ENCODE results near the gene RAET1L. TPM values are rescaled to one million over a fixed set of nuclear protein-coding genes. Genes with fewer than 3 reads are reported as not detected.

RAET1L gene
- total and polyA plus RNA-seq, 2 experiments from 2014 or later, result not detected

GRCh38 chr6:150029276-150029675 lies 3.9 kb upstream of the RAET1L start:
- Histone ChIP-seq H2AFZ (no peak overlapping the region), H3K4me1 (ENCODE audit: insufficient read depth) (peaks cover 10% of the 10 kb centered on the region), H3K79me2 (replicated peaks; ENCODE audit: insufficient read depth) (no peaks in the 10 kb centered on the region), H3K9me2 (ENCODE audit: insufficient read depth) (no peaks in the 10 kb centered on the region), H3K4me3 (no peak overlapping the region), H4K20me1 (replicated peaks; ENCODE audit: insufficient read depth) (no peaks in the 10 kb centered on the region), H3F3A (replicated peaks; ENCODE audit: low read depth) (no peaks in the 10 kb centered on the region), H3K4me2 (no peak overlapping the region), H3K27me3 (ENCODE audit: insufficient read depth) (peaks cover 67% of the 10 kb centered on the region), H3K27ac (ENCODE audit: low read depth) (no peak overlapping the region), H3K36me3 (ENCODE audit: insufficient read depth) (no peaks in the 10 kb centered on the region)
- no peak overlapping the region for H3K27ac Mint-ChIP-seq
- ATAC-seq (no peak), DNase-seq (ENCODE audit: low spot score) (no peak)
- peaks cover 9% of the 10 kb centered on the region; the same call in 2 of the 3 replicates for H3K4me1 Mint-ChIP-seq
- H3K4me3 Mint-ChIP-seq, result no peak overlapping the region
- no peaks in the 10 kb centered on the region for H3K9me3 Mint-ChIP-seq
- no peaks in the 10 kb centered on the region for H3K36me3 Mint-ChIP-seq (ENCODE audit: low read depth)
- H3K27me3 Mint-ChIP-seq (ENCODE audit: insufficient read depth, low read depth, poor library complexity), result peaks cover 33% of the 10 kb centered on the region
- TF ChIP-seq ETS1 (IDR thresholded peaks at IDR 0.05), result no peak
- no peak for TF ChIP-seq EZH2phosphoT487 (IDR thresholded peaks at IDR 0.05; ENCODE audit: unreplicated experiment)
- TF ChIP-seq ZNF462 (CRISPR knock-in tag; IDR thresholded peaks at IDR 0.05), result no peak
- TF ChIP-seq NANOG (IDR thresholded peaks at IDR 0.05; ENCODE audit: borderline replicate concordance), result no peak
- no peak for TF ChIP-seq CREB1 (CRISPR knock-in tag; IDR thresholded peaks at IDR 0.05; ENCODE audit: low read depth)
- TF ChIP-seq JUNB (IDR thresholded peaks at IDR 0.05; ENCODE audit: unreplicated experiment), result no peak
- TF ChIP-seq REST (IDR thresholded peaks at IDR 0.05; ENCODE audit: unreplicated experiment), result no peak
- no peak for TF ChIP-seq ZNF114 (CRISPR knock-in tag; IDR thresholded peaks at IDR 0.05)
- TF ChIP-seq STAT1 (IDR thresholded peaks at IDR 0.05; ENCODE audit: unreplicated experiment), result no peak

Data from GM23338 (cell line).